ENCODE data around the gene AOPEP. TPM values are rescaled to one million over a fixed set of nuclear protein-coding genes. Genes with fewer than 3 reads are reported as not detected.

The AOPEP gene
- polyA plus RNA-seq, 1 donor from 2014 or later = 10.0 TPM

GRCh38 chr9:95089257-95090022 is 362.9 kb downstream of the AOPEP start:
- Histone ChIP-seq H3K79me2 (replicated peaks; ENCODE audit: insufficient read depth, low read length) (no peaks in the 10 kb centered on the region), H3K27me3 (ENCODE audit: insufficient read depth, low read depth, low read length) (no peaks in the 10 kb centered on the region), H3F3A (ENCODE audit: insufficient read depth, low read length, poor library complexity, severe bottlenecking) (no peaks in the 10 kb centered on the region), H3K36me3 (ENCODE audit: insufficient read depth, low read length) (no peaks in the 10 kb centered on the region), H3K9me2 (ENCODE audit: insufficient read depth, low read length) (no peaks in the 10 kb centered on the region), H4K20me1 (ENCODE audit: insufficient read depth) (no peaks in the 10 kb centered on the region), H3K4me3 (ENCODE audit: low read length) (no peak overlapping the region), H2AFZ (ENCODE audit: low read depth, low read length) (no peak overlapping the region), H3K9ac (ENCODE audit: low read length) (no peak overlapping the region), H3K9me3 (ENCODE audit: low read length) (no peaks in the 10 kb centered on the region), H3K27ac (ENCODE audit: low read length) (no peak overlapping the region), H3K4me2 (ENCODE audit: low read length) (no peak overlapping the region)
- no peak for TF ChIP-seq EP300 (conservative IDR thresholded peaks at IDR 0.05; ENCODE audit: poor library complexity, severe bottlenecking)
- no peak for TF ChIP-seq CTCF (IDR thresholded peaks at IDR 0.05; ENCODE audit: poor library complexity, severe bottlenecking)
- no peak for TF ChIP-seq EZH2 (IDR thresholded peaks at IDR 0.05; ENCODE audit: borderline replicate concordance, insufficient read depth, low read length, poor library complexity, severe bottlenecking)
- no peak for TF ChIP-seq REST (IDR thresholded peaks at IDR 0.05; ENCODE audit: borderline replicate concordance)
- no peak for TF ChIP-seq TAF1 (IDR thresholded peaks at IDR 0.05; ENCODE audit: low read depth)
- TF ChIP-seq MXI1 (conservative IDR thresholded peaks at IDR 0.05; ENCODE audit: poor library complexity, severe bottlenecking) = no peak
- no peak for TF ChIP-seq SMC3 (conservative IDR thresholded peaks at IDR 0.05; ENCODE audit: poor library complexity)
- no peak for TF ChIP-seq RAD21 (conservative IDR thresholded peaks at IDR 0.05)
- TF ChIP-seq POLR2AphosphoS5 (IDR thresholded peaks at IDR 0.05) = no peak

GRCh38 chr9:95090023-95090791 is 363.7 kb downstream of the AOPEP start:
- Histone ChIP-seq H3K9ac (ENCODE audit: low read length) (no peak overlapping the region), H3F3A (ENCODE audit: insufficient read depth, low read length, poor library complexity, severe bottlenecking) (no peaks in the 10 kb centered on the region), H3K36me3 (ENCODE audit: insufficient read depth, low read length) (no peaks in the 10 kb centered on the region), H2AFZ (ENCODE audit: low read depth, low read length) (no peak overlapping the region), H3K27ac (ENCODE audit: low read length) (no peak overlapping the region), H3K9me3 (ENCODE audit: low read length) (no peaks in the 10 kb centered on the region), H3K4me2 (ENCODE audit: low read length) (no peak overlapping the region), H3K79me2 (replicated peaks; ENCODE audit: insufficient read depth, low read length) (no peaks in the 10 kb centered on the region), H3K4me3 (ENCODE audit: low read length) (no peak overlapping the region), H4K20me1 (ENCODE audit: insufficient read depth) (no peaks in the 10 kb centered on the region), H3K9me2 (ENCODE audit: insufficient read depth, low read length) (no peaks in the 10 kb centered on the region), H3K27me3 (ENCODE audit: insufficient read depth, low read depth, low read length) (no peaks in the 10 kb centered on the region)
- TF ChIP-seq MXI1 (conservative IDR thresholded peaks at IDR 0.05; ENCODE audit: poor library complexity, severe bottlenecking) = no peak
- TF ChIP-seq CTCF (IDR thresholded peaks at IDR 0.05; ENCODE audit: poor library complexity, severe bottlenecking) = no peak
- no peak for TF ChIP-seq EP300 (conservative IDR thresholded peaks at IDR 0.05; ENCODE audit: poor library complexity, severe bottlenecking)
- no peak for TF ChIP-seq POLR2AphosphoS5 (IDR thresholded peaks at IDR 0.05)
- TF ChIP-seq TAF1 (IDR thresholded peaks at IDR 0.05; ENCODE audit: low read depth) = no peak
- no peak for TF ChIP-seq RAD21 (conservative IDR thresholded peaks at IDR 0.05)
- no peak for TF ChIP-seq EZH2 (IDR thresholded peaks at IDR 0.05; ENCODE audit: borderline replicate concordance, insufficient read depth, low read length, poor library complexity, severe bottlenecking)
- no peak for TF ChIP-seq SMC3 (conservative IDR thresholded peaks at IDR 0.05; ENCODE audit: poor library complexity)
- no peak for TF ChIP-seq REST (IDR thresholded peaks at IDR 0.05; ENCODE audit: borderline replicate concordance)
